Spinal cord (tissue), 10 donors: ENCODE results near the gene YY1. TPM values are rescaled to one million over a fixed set of nuclear protein-coding genes. Genes with fewer than 3 reads are reported as not detected.
"Not testable (repeated sequence)": the region's sequence is repeated elsewhere in the genome, so short reads cannot be mapped to it uniquely, and the experiment has no call there.

ENCODE experiments used
- DNase-seq, 6 donors: peaks; one replicate each; pipeline versions ENCODE4 v3.0.0 to v3.0.0-alpha.2; 2013 to 2015; ENCODE audit warnings: low spot score in 6 of 6, low read depth in 4 of 6
- H3K27ac ChIP-seq: one replicate; pipeline ENCODE4 v1.5.1; 2013; ENCODE audit warnings: low read depth, low read length, control low read depth
- H3K27me3 ChIP-seq: one replicate; pipeline ENCODE4 v1.6.1; 2013; ENCODE audit warnings: low read length; ENCODE audit not compliant: control insufficient read depth, insufficient read depth
- H3K36me3 ChIP-seq: one replicate; pipeline ENCODE4 v1.6.1; 2013; ENCODE audit warnings: low read length; ENCODE audit not compliant: control insufficient read depth, insufficient read depth
- H3K4me1 ChIP-seq: one replicate; pipeline ENCODE4 v1.6.1; 2013; ENCODE audit warnings: low read length; ENCODE audit not compliant: control insufficient read depth, insufficient read depth
- H3K4me3 ChIP-seq: one replicate; pipeline ENCODE4 v1.5.1; 2013; ENCODE audit warnings: low read depth, low read length, control low read depth
- H3K9me3 ChIP-seq: one replicate; pipeline ENCODE4 v1.6.1; 2013; ENCODE audit warnings: low read length; ENCODE audit not compliant: control insufficient read depth, insufficient read depth
- WGBS: methylation state at CpG from one replicate; pipeline ENCODE4 v1.1.5; 2013; ENCODE audit warnings: missing lambda C conversion rate; ENCODE audit not compliant: insufficient coverage; 5-methylcytosine and 5-hydroxymethylcytosine counted together
- polyA plus RNA-seq, 2 donors: library from polyadenylated mRNA; unstranded; fragments of 120-200 nt; gene quantifications; one replicate each; pipeline ENCODE4 v1.2.1, GENCODE V29; 2013; ENCODE audit not compliant: insufficient read length in 2 of 2
- total RNA-seq, 2 donors: library from RNA; depleted of rRNA in 1 of 2; stranded (reverse); fragments of 120-200 nt in 1 of 2; fragments of >200 nt in 1 of 2; gene quantifications; one replicate each; pipeline versions ENCODE4 v1.2.3 to v1.2.4, GENCODE V29; 2013 to 2014
- donor health status: healthy.

The YY1 gene
- total and polyA plus RNA-seq, 4 donors, result 55.0 to 83.7 (median 67.1) TPM

GRCh38 chr14:100281286-100282082 is 42.5 kb downstream of the YY1 start:
- H3K27ac ChIP-seq, result no peak overlapping the region
- peaks cover 25% of the 10 kb centered on the region for H3K4me1 ChIP-seq
- H3K27me3 ChIP-seq, result no peaks in the 10 kb centered on the region
- no peak overlapping the region for H3K4me3 ChIP-seq
- 79% methylated on average over 8 of the region's 11 CpGs for WGBS
- no peaks in the 10 kb centered on the region for H3K9me3 ChIP-seq
- no peak for DNase-seq
- peaks cover 12% of the 10 kb centered on the region for H3K36me3 ChIP-seq

GRCh38 chr14:100282083-100282350 is 43.1 kb downstream of the YY1 start:
- no peak for DNase-seq
- Histone ChIP-seq H3K9me3 (no peaks in the 10 kb centered on the region), H3K27me3 (no peaks in the 10 kb centered on the region), H3K27ac (no peak overlapping the region), H3K4me3 (no peak overlapping the region), H3K4me1 (peaks cover 28% of the 10 kb centered on the region), H3K36me3 (peaks cover 12% of the 10 kb centered on the region)
- WGBS, result 94% methylated on average over 6 of the region's 7 CpGs

- DNase-seq, result no peak
- Histone ChIP-seq H3K36me3 (peaks cover 15% of the 10 kb centered on the region), H3K27me3 (no peaks in the 10 kb centered on the region), H3K9me3 (no peaks in the 10 kb centered on the region), H3K4me3 (no peak overlapping the region), H3K4me1 (peaks cover 37% of the 10 kb centered on the region), H3K27ac (no peak overlapping the region)
- 91% methylated on average over 9 of the region's 9 CpGs for WGBS
Observed at GRCh38 chr14:100282766-100283419, 43.9 kb downstream of the YY1 start.

GRCh38 chr14:100283436-100283835 is 44.5 kb downstream of the YY1 start:
- not testable (repeated sequence) for H3K27me3 ChIP-seq, H3K27ac ChIP-seq, H3K9me3 ChIP-seq, DNase-seq, H3K4me3 ChIP-seq
- WGBS, result 82% methylated on average over 5 of the region's 9 CpGs
- H3K36me3 ChIP-seq, result peaks cover 19% of the 10 kb centered on the region
- H3K4me1 ChIP-seq, result peaks cover 39% of the 10 kb centered on the region

- Histone ChIP-seq H3K9me3 (no peaks in the 10 kb centered on the region), H3K4me3 (no peak overlapping the region), H3K27ac (peak overlapping the region; percentile 33), H3K4me1 (peaks cover 40% of the 10 kb centered on the region), H3K27me3 (no peaks in the 10 kb centered on the region), H3K36me3 (peaks cover 20% of the 10 kb centered on the region)
- peak in 1 of 6 donors; percentile 10 for DNase-seq
- 76% methylated on average over 17 of the region's 26 CpGs for WGBS
Observed at GRCh38 chr14:100283984-100284881, 45.3 kb downstream of the YY1 start.

- peak overlapping the region; percentile 75 for H3K27ac ChIP-seq
- H3K27me3 ChIP-seq, result no peaks in the 10 kb centered on the region
- H3K36me3 ChIP-seq, result peaks cover 25% of the 10 kb centered on the region
- peak overlapping the region; percentile 67 for H3K4me3 ChIP-seq
- WGBS, result under 1% methylated on average over 75 of the region's 82 CpGs
- H3K9me3 ChIP-seq, result no peaks in the 10 kb centered on the region
- peak in 4 of 6 donors; percentile 51 to 92 (median 72) for DNase-seq
- H3K4me1 ChIP-seq, result peaks cover 50% of the 10 kb centered on the region
Observed at GRCh38 chr14:100285021-100285912, 46.3 kb downstream of the YY1 start.

- WGBS, result 38% methylated on average over 10 of the region's 13 CpGs
- Histone ChIP-seq H3K4me1 (peaks cover 57% of the 10 kb centered on the region), H3K27ac (peak overlapping the region; percentile 64), H3K4me3 (peak overlapping the region; percentile 67), H3K9me3 (no peaks in the 10 kb centered on the region), H3K27me3 (no peaks in the 10 kb centered on the region), H3K36me3 (peaks cover 31% of the 10 kb centered on the region)
- peak in 1 of 6 donors; percentile 5 for DNase-seq
Observed at GRCh38 chr14:100285913-100286400, 47.0 kb downstream of the YY1 start.

- no peaks in the 10 kb centered on the region for H3K27me3 ChIP-seq
- peaks cover 35% of the 10 kb centered on the region for H3K36me3 ChIP-seq
- H3K4me3 ChIP-seq, result no peak overlapping the region
- DNase-seq, result no peak
- no peak overlapping the region for H3K27ac ChIP-seq
- no peaks in the 10 kb centered on the region for H3K9me3 ChIP-seq
- peaks cover 59% of the 10 kb centered on the region for H3K4me1 ChIP-seq
- 82% methylated on average over 5 of the region's 10 CpGs for WGBS
Observed at GRCh38 chr14:100286484-100287191, 47.7 kb downstream of the YY1 start.
